Panc1 (cell line): Measurements from ENCODE around the gene ABCF2.

Experiments
- CTCF ChIP-seq: fragments of 450-650 bp; IDR thresholded peaks from 2 replicates; pipeline ENCODE4 v1.5.1; 2017; ENCODE audit warnings: mild to moderate bottlenecking
- REST ChIP-seq, 2 experiments: IDR thresholded peaks; 2 replicates each; pipeline ENCODE4 v1.6.1; 2011 to 2012; ENCODE audit warnings: low read depth in 2 of 2, control low read depth in 1 of 2, low read length in 1 of 2, mild to moderate bottlenecking in 1 of 2, moderate library complexity in 1 of 2; ENCODE audit not compliant: insufficient read depth in 1 of 2
- SIN3A ChIP-seq: IDR thresholded peaks from 2 replicates; pipeline ENCODE4 v1.6.1; 2012; ENCODE audit warnings: low read depth, mild to moderate bottlenecking, low read length, moderate library complexity, borderline replicate concordance; ENCODE audit not compliant: insufficient read depth
- TCF7L2 ChIP-seq: IDR thresholded peaks from 2 replicates; pipeline ENCODE4 v1.6.1; 2011; ENCODE audit warnings: mild to moderate bottlenecking, low read depth, low read length, inconsistent platforms

- TF ChIP-seq SIN3A (no peak), CTCF (no peak), REST (IDR thresholded peaks at IDR 0.05; ENCODE audit: insufficient read depth in 1 of 2, low read depth in 2 of 2, low read length in 1 of 2) (no peak), TCF7L2 (no peak)
These were observed 48.2 kb upstream of the ABCF2 start for GRCh38 chr7:151274936-151275812.
